Loucy (cell line): Measurements from ENCODE around the gene INSR.

Source experiments
- H2AFZ ChIP-seq: fragments of 200-600 bp; sonication (generic); 2 replicates; pipeline ENCODE4 v1.6.0; 2016; ENCODE audit warnings: antibody characterized with exemption, mild to moderate bottlenecking, low read length, moderate library complexity
- H3F3A ChIP-seq: fragments of 200-600 bp; 2 replicates; pipeline ENCODE4 v1.6.0; 2016; ENCODE audit warnings: antibody characterized with exemption, low read depth, mild to moderate bottlenecking
- H3K27me3 ChIP-seq: fragments of 200-600 bp; sonication (generic); 2 replicates; pipeline ENCODE4 v1.6.1; 2014; ENCODE audit warnings: low read length, mild to moderate bottlenecking; ENCODE audit not compliant: insufficient read depth, poor library complexity, severe bottlenecking
- H3K36me3 ChIP-seq: fragments of 200-600 bp; sonication (generic); 2 replicates; pipeline ENCODE4 v1.6.1; 2016; ENCODE audit warnings: low read length; ENCODE audit not compliant: insufficient read depth
- H3K4me1 ChIP-seq: fragments of 200-600 bp; sonication (generic); 2 replicates; pipeline ENCODE4 v1.5.1; 2014; ENCODE audit warnings: low read length, mild to moderate bottlenecking; ENCODE audit not compliant: insufficient read depth, poor library complexity, severe bottlenecking
- H3K4me2 ChIP-seq: fragments of 200-600 bp; sonication (generic); 2 replicates; pipeline ENCODE4 v1.6.0; 2014; ENCODE audit warnings: antibody characterized with exemption, low read length, low read depth, mild to moderate bottlenecking; ENCODE audit not compliant: poor library complexity, severe bottlenecking
- H3K4me3 ChIP-seq: fragments of 200-600 bp; sonication (generic); 2 replicates; pipeline ENCODE4 v1.5.1; 2014; ENCODE audit warnings: low read length, mild to moderate bottlenecking, mixed read lengths; ENCODE audit not compliant: poor library complexity, severe bottlenecking
- H3K79me2 ChIP-seq: fragments of 200-600 bp; sonication (generic); 2 replicates; pipeline ENCODE4 v1.6.1; 2014; ENCODE audit warnings: low read length; ENCODE audit not compliant: insufficient read depth
- H3K9ac ChIP-seq: fragments of 200-600 bp; sonication (generic); 2 replicates; pipeline ENCODE4 v1.6.0; 2014; ENCODE audit warnings: mild to moderate bottlenecking, low read depth, low read length, moderate library complexity; ENCODE audit not compliant: poor library complexity, severe bottlenecking
- H3K9me2 ChIP-seq: fragments of 200-600 bp; sonication (generic); replicated peaks from 2 replicates; pipeline ENCODE4 v1.6.1; 2016; ENCODE audit warnings: low read depth, low read length, mixed read lengths
- H3K9me3 ChIP-seq: fragments of 200-600 bp; sonication (generic); 2 replicates; pipeline ENCODE4 v1.6.1; 2014; ENCODE audit warnings: mild to moderate bottlenecking, antibody characterized with exemption, low read length, low read depth; ENCODE audit not compliant: insufficient read depth
- H4K20me1 ChIP-seq: fragments of 200-600 bp; sonication (generic); 2 replicates; pipeline ENCODE4 v1.6.0; 2014; ENCODE audit warnings: antibody characterized with exemption, low read length, mild to moderate bottlenecking; ENCODE audit not compliant: insufficient read depth, poor library complexity, severe bottlenecking
- EZH2phosphoT487 ChIP-seq: fragments of 200-600 bp; IDR thresholded peaks from 2 replicates; pipeline ENCODE4 v1.6.1; 2018; ENCODE audit warnings: antibody characterized with exemption, mild to moderate bottlenecking, moderate library complexity, borderline replicate concordance
- TF ChIP-seq, protein P1 (sequence below): fragments of 200-600 bp; sonication (generic); conservative IDR thresholded peaks from 2 replicates; pipeline ENCODE4 v1.5.1; 2014; ENCODE audit warnings: mild to moderate bottlenecking, antibody characterized with exemption, low read length

INSR gene

DNA sequence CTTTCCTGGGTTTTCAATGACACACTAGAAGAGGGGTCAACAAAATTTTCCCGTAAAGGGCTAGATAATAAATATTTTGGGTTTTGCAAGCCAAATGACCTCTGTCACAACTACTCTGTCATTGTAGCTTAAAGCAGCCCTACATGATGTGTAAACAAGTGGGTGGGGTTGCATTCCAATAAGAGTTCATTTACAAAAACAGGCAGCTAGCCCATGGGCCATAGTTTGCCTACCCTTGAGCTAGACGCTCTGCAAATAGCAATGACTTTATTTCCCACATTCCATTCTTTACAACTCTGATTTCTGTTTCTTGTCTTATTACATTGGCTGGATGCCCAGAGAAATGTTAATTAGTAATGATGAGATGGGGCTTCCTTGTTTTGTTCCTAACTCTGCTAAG is 148.7 kb downstream of the INSR start:
- H2AFZ ChIP-seq, result no peak overlapping the region

DNA sequence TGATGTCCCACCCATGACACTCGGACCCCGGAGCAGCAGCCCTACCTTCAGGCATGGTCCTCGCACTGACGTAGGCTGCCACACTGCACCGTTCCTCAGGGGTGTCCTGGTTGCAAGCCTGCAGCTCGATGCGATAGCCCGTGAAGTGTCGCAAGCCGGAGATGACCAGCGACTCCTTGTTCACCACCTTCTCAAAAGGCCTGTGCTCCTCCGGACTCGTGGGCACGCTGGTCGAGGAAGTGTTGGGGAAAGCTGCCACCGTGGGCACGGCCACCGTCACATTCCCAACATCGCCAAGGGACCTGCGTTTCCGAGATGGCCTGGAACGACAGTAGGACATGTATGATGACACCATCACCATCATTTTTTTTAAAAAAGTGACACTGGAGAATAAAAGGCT is 151.4 kb downstream of the INSR start:
- H3K9ac ChIP-seq, result no peak overlapping the region
- no peaks in the 10 kb centered on the region for H3K79me2 ChIP-seq
- H3K36me3 ChIP-seq, result peaks cover 25% of the 10 kb centered on the region; the same call in 1 of the 2 replicates
- H3K9me2 ChIP-seq, result no peaks in the 10 kb centered on the region
- H4K20me1 ChIP-seq, result no peaks in the 10 kb centered on the region
- no peak for TF ChIP-seq EZH2phosphoT487
- TF ChIP-seq, protein P1, sequence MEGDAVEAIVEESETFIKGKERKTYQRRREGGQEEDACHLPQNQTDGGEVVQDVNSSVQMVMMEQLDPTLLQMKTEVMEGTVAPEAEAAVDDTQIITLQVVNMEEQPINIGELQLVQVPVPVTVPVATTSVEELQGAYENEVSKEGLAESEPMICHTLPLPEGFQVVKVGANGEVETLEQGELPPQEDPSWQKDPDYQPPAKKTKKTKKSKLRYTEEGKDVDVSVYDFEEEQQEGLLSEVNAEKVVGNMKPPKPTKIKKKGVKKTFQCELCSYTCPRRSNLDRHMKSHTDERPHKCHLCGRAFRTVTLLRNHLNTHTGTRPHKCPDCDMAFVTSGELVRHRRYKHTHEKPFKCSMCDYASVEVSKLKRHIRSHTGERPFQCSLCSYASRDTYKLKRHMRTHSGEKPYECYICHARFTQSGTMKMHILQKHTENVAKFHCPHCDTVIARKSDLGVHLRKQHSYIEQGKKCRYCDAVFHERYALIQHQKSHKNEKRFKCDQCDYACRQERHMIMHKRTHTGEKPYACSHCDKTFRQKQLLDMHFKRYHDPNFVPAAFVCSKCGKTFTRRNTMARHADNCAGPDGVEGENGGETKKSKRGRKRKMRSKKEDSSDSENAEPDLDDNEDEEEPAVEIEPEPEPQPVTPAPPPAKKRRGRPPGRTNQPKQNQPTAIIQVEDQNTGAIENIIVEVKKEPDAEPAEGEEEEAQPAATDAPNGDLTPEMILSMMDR, result no peak
- no peaks in the 10 kb centered on the region for H3F3A ChIP-seq
- H3K4me2 ChIP-seq, result no peak overlapping the region
- H3K4me3 ChIP-seq, result no peak overlapping the region
- no peak overlapping the region for H2AFZ ChIP-seq
- no peaks in the 10 kb centered on the region for H3K9me3 ChIP-seq
- no peaks in the 10 kb centered on the region for H3K27me3 ChIP-seq
- no peaks in the 10 kb centered on the region for H3K4me1 ChIP-seq

More for the DNA sequence above, 148.7 kb downstream of the INSR start:
- no peak overlapping the region for H3K4me2 ChIP-seq
- H3K9me2 ChIP-seq, result no peaks in the 10 kb centered on the region
- no peaks in the 10 kb centered on the region for H3K4me1 ChIP-seq
- peaks cover 19% of the 10 kb centered on the region; the same call in 1 of the 2 replicates for H3K36me3 ChIP-seq
- H3K79me2 ChIP-seq, result no peaks in the 10 kb centered on the region
- no peak overlapping the region for H3K9ac ChIP-seq
- H3K4me3 ChIP-seq, result no peak overlapping the region
- no peaks in the 10 kb centered on the region for H4K20me1 ChIP-seq
- TF ChIP-seq, protein P1, result no peak
- TF ChIP-seq EZH2phosphoT487, result no peak
- H3K9me3 ChIP-seq, result no peaks in the 10 kb centered on the region
- H3F3A ChIP-seq, result no peaks in the 10 kb centered on the region
- H3K27me3 ChIP-seq, result no peaks in the 10 kb centered on the region

DNA sequence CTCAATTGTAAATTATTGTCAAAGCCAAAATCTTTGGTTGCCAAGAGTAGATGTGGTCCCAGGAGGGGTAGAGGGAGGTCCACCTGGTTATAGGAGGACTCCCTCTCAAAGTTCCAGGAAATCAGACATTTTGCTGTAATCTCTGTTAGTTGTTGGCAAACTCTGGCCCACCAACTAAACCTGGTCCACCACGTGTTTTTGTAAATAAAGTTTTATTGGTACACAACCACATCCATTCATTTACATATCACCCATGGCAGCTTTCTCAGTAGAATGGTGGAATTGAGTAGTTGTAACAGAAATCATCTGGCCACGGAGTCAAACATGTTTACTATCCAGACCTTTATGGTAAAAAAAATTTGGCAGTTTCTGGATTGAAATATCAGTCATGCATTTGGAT is 154.1 kb downstream of the INSR start:
- Histone ChIP-seq H3K36me3 (peaks cover 25% of the 10 kb centered on the region; the same call in 1 of the 2 replicates), H3K9ac (no peak overlapping the region), H3K27me3 (no peaks in the 10 kb centered on the region), H2AFZ (no peak overlapping the region), H3K4me3 (no peak overlapping the region), H3K4me1 (no peaks in the 10 kb centered on the region), H3K79me2 (no peaks in the 10 kb centered on the region), H3K9me3 (no peaks in the 10 kb centered on the region), H4K20me1 (no peaks in the 10 kb centered on the region), H3K9me2 (no peaks in the 10 kb centered on the region), H3K4me2 (no peak overlapping the region), H3F3A (no peaks in the 10 kb centered on the region)
- no peak for TF ChIP-seq EZH2phosphoT487
- TF ChIP-seq, protein P1, result no peak
